ENCODE measurements around the gene SMYD5. TPM values are rescaled to one million over a fixed set of nuclear protein-coding genes. Genes with fewer than 3 reads are reported as not detected.

Gene SMYD5
- total RNA-seq, 1 experiment from 2014 or later, result 49.4 TPM

GRCh38 chr2:73265298-73266060 lies 51.4 kb downstream of the SMYD5 start:
- no peak overlapping the region for H3K9ac ChIP-seq (ENCODE audit: low read length)
- 0 out of 2 replicates have a peak, but pooled peaks cover 4% of the 10 kb centered on the region for H3K79me2 ChIP-seq (ENCODE audit: low read length)
- no peak overlapping the region for H3K27ac ChIP-seq (ENCODE audit: low read length)
- no peak for DNase-seq
- no peaks in the 10 kb centered on the region for H3K9me2 ChIP-seq (replicated peaks; ENCODE audit: low read length)
- no peaks in the 10 kb centered on the region; the same call in 1 of the 2 replicates for H4K20me1 ChIP-seq (ENCODE audit: low read length)
- H3K9me3 ChIP-seq (ENCODE audit: low read length), result no peaks in the 10 kb centered on the region
- intact Hi-C loops (cut with micrococcal nuclease), result no loop called here
- no peak for ATAC-seq
- H3K4me2 ChIP-seq (ENCODE audit: low read length), result no peak overlapping the region
- H3K4me1 ChIP-seq (ENCODE audit: insufficient read depth, low read length), result 0 out of 2 replicates have a peak, but pooled peaks cover 4% of the 10 kb centered on the region
- ChIA-PET POLR2A (ENCODE audit: unreplicated experiment) (no interaction called here), CTCF (no interaction called here)
- no peaks in the 10 kb centered on the region for H3K36me3 ChIP-seq (ENCODE audit: low read depth, low read length)
- H2AFZ ChIP-seq (ENCODE audit: low read length), result no peak overlapping the region
- no peaks in the 10 kb centered on the region for H3K27me3 ChIP-seq (ENCODE audit: low read length)
- TF ChIP-seq EZH2phosphoT487 (IDR thresholded peaks at IDR 0.05; ENCODE audit: borderline replicate concordance, low read length), result no peak
- no peak for TF ChIP-seq CTCF (conservative IDR thresholded peaks at IDR 0.05; ENCODE audit: low read depth, low read length)
- no peak for TF ChIP-seq EZH2 (IDR thresholded peaks at IDR 0.05; ENCODE audit: low read length, unreplicated experiment)
- no peak overlapping the region for H3K4me3 ChIP-seq (ENCODE audit: low read length)
- no peaks in the 10 kb centered on the region for H3F3A ChIP-seq (ENCODE audit: low read length, unreplicated experiment)
- BruUV-seq (replicated peaks), result no TSS peak

GRCh38 chr2:73266061-73266901 lies 52.2 kb downstream of the SMYD5 start:
- no peaks in the 10 kb centered on the region for H3K27me3 ChIP-seq (ENCODE audit: low read length)
- no peak overlapping the region for H3K9ac ChIP-seq (ENCODE audit: low read length)
- TF ChIP-seq EZH2phosphoT487 (IDR thresholded peaks at IDR 0.05; ENCODE audit: borderline replicate concordance, low read length), result no peak
- no peak for TF ChIP-seq CTCF (conservative IDR thresholded peaks at IDR 0.05; ENCODE audit: low read depth, low read length)
- no peak for TF ChIP-seq EZH2 (IDR thresholded peaks at IDR 0.05; ENCODE audit: low read length, unreplicated experiment)
- BruUV-seq (replicated peaks), result no TSS peak
- H3K36me3 ChIP-seq (ENCODE audit: low read depth, low read length), result no peaks in the 10 kb centered on the region
- POLR2A ChIA-PET (ENCODE audit: unreplicated experiment), result no interaction called here
- no peaks in the 10 kb centered on the region for H3K9me2 ChIP-seq (replicated peaks; ENCODE audit: low read length)
- ATAC-seq, result no peak
- no peak overlapping the region for H3K4me3 ChIP-seq (ENCODE audit: low read length)
- H3K4me2 ChIP-seq (ENCODE audit: low read length), result no peak overlapping the region
- H3K4me1 ChIP-seq (ENCODE audit: insufficient read depth, low read length), result 0 out of 2 replicates have a peak, but pooled peaks cover 4% of the 10 kb centered on the region
- intact Hi-C loops (cut with micrococcal nuclease), result no loop called here
- no peak for DNase-seq
- H3K9me3 ChIP-seq (ENCODE audit: low read length), result no peaks in the 10 kb centered on the region
- no peaks in the 10 kb centered on the region for H3F3A ChIP-seq (ENCODE audit: low read length, unreplicated experiment)
- H4K20me1 ChIP-seq (ENCODE audit: low read length), result no peaks in the 10 kb centered on the region; the same call in 1 of the 2 replicates
- 0 out of 2 replicates have a peak, but pooled peaks cover 4% of the 10 kb centered on the region for H3K79me2 ChIP-seq (ENCODE audit: low read length)
- no peak overlapping the region for H2AFZ ChIP-seq (ENCODE audit: low read length)
- CTCF ChIA-PET, result no interaction called here
- no peak overlapping the region for H3K27ac ChIP-seq (ENCODE audit: low read length)
